ENCODE data around the gene SEMA5B.

Gene SEMA5B

DNA sequence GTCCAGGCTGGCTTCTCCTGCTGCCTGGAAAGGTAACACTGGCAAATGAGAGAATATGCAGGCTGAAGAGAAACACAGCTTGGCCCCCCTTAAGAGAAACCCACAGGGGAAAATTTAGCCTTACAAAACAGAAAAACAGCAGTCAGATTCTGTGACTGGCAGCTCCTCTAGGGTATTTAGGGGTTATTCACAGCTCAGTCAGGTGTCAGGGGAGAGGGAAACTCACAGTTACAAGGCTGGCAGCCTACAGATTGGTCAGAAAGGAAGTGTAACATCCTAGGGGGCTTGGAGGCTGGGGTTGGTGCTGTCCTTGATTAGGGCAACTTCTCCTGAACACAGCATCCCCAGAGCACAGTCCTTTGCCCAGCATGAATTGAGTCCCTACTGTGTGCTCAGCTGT is 81.4 kb downstream of the SEMA5B start:
- DNase-seq (ENCODE audit: low read depth in 2 of 2), result no peak

DNA sequence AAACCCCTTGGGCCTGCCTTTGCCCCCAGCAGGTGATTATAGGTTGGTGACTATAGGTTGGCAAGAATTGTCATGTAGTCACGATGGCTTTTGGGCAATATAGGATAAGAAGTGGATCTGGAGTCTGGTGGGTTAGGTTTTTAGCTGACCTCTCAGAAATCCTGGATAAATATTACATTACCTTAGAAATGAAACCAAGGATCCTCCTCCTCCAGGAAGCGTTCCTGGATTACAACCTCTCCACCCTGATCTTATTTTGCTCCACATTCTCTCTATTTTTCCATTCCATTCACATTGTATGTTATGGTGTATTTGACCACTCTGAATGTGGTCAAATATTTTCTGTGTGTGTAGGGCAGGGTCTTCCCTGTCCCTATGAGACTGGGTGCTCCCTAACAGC is 82.3 kb downstream of the SEMA5B start:
- DNase-seq (ENCODE audit: low read depth in 2 of 2), result no peak

DNA sequence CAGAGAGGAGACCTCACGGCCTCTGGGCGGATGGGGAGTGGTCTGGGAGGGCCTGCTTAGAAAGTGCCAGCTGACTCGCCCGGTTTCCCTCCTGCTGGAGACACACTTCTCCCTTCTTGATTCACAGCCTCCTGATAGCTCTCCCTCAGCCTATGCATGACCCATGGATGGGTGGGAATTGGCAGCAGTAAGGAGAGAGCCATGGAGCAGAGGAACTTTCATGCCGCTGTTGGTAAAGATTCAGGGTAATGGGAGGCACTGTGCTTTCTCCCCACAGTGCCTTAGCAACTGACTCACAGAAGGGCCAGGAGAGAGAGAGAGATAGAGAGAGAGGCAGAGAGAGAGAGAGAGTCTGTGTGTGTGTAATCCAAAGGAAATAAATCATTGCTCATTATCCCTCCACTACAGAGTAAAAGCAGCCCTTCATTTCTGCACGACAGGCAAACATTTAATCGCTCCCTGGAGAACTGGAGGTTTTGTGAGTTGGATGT is 82.8 kb downstream of the SEMA5B start:
- DNase-seq (ENCODE audit: low read depth in 2 of 2), result peak; percentile 64 to 70

DNA sequence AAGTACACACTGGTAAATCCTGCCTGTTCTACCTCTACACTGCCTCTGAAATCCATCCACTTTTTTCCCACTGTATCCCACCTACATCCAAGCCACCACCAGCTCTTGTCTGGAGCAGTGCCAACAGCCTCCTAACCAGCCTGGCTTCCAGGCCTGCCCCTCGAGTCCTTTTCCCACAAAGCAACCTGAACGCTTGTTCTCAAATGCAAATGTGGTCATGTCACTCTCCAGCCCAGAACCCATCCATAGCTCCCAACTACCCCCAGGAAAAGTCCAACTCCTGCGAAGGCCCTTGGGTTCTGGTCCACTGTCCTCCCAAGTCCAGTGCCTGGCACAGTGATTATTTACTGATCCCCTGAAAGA is 83.8 kb downstream of the SEMA5B start:
- DNase-seq (ENCODE audit: low read depth in 2 of 2), result no peak

DNA sequence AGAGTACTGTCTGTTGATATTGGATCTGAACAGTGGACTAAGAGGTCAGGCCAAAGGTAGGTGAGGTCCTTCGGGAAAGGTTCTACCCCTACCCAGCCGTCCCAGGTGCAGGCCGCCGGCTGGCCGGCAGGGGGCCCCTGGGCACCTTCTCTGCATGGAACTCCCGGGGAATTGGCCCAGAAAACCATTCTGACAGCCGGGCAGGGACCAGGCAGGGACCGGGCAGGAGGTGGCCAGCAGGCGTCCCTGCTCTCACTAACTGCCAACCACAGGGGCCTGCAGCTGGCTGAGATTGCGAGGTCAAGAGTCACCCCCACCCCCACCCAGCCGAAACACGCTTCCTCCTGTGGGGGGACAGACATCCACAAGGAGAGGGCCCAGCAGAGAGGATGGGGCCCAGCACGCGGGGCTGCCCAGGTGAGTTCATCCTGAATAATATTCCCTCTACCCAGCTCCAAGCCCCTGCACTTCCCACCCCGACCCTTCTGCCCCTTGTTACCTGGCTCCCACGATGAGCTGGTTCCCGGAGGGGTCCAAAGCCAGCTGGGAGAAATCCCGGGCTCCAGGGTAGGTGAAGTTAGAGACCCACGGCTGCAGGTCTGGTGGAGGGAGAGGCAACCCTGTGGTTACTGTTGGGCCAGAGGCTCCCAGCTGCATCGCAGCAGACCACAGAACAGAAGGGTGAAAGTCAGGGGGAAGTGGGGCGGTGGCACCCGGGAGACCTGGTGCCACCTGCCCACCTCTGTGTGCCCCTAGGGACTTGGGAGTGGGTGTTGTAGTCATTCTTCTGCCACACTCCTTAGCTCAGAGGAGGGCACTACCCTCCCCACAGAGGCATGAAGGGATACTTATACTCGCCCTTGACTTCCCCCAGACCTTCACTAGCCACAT is 84.4 kb downstream of the SEMA5B start:
- no peak for DNase-seq (ENCODE audit: low read depth in 2 of 2)

DNA sequence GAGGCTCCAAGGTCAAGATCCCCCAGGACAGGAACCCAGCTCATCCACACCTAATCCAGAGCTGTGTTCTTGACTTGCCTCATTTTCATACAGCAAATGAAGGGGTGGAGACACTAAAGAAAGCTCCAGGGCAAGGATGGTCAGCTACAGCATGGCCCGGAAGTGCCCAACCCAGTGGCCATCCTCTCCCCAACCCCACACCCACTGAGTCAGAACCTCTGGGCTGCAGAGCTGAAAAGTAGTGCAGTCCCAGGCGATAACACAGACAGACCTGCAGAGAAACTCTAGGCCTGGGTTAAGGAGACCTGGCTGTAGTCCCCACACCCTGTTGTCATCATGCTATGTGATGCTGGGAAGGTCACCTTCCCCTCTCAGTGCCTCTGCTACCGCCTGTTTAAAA is 85.3 kb downstream of the SEMA5B start:
- no peak for DNase-seq (ENCODE audit: low read depth in 2 of 2)

DNA sequence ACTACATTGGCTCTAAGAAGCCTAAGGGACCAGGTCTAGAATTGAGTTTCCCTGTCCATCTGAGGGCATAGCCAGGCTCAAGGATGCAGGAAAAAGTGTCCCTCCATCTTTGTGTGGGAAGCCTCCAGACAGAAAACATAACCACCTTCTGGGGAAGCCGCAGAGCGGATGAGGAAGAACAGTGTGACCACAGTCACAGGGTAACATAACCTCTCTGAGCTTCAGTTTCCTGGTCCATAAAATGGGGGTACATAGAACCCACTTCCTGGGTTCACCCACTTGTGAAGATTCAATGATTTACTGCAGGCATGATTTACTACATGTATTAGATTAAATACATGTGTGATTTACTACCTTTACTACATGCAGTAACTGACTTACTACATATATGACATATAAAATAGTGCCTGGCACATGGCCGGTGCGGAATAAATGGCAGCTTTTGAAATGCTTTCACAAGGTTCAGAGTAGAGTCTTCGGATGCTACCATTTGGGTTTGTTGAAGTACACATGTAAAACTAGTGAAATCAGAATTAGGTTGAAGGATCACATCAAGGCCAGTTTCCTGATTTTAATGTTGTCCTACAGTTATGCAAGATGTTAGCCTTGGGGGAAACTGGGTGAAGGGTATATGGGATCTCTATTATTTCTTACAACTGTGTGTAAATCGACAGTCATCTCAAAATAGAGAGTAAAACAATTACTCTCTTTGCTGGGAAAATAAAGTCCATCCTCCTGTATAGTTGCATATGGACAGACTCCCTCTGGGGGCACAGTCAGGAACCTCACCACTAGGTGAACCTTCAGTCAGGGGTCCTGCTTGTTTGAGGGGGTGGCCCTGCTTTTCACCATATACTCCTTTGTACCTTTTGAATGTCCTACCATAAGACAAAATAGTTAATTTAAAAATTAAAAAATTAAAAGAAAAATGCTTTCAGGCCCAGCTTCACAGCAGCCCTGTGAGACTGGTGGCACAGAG is 86.0 kb downstream of the SEMA5B start:
- no peak for DNase-seq (ENCODE audit: low read depth in 2 of 2)

DNA sequence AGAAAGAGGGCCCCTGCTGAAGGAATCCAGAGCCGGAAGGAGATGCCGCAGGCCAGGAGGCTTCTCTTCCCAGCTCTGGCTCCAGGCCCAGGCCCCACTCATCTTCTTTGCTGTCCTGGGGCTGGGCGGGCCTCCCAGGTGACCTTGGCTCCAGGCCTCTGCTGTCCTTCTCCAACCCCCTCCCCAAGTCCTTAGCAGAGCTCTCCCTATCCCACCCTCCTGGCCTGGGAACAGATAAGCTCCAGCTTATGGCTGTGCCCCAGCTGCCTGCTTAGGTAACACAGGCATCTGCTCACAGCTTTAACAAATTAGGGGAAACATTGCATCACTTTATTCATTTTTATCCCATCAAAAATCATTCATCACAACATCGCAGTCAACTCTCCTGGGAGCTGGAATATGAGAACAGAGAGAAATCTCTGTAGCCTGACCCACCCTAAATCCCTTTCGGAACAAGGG is 86.9 kb downstream of the SEMA5B start:
- DNase-seq (ENCODE audit: low read depth in 2 of 2), result peak; percentile 64 to 70

DNA sequence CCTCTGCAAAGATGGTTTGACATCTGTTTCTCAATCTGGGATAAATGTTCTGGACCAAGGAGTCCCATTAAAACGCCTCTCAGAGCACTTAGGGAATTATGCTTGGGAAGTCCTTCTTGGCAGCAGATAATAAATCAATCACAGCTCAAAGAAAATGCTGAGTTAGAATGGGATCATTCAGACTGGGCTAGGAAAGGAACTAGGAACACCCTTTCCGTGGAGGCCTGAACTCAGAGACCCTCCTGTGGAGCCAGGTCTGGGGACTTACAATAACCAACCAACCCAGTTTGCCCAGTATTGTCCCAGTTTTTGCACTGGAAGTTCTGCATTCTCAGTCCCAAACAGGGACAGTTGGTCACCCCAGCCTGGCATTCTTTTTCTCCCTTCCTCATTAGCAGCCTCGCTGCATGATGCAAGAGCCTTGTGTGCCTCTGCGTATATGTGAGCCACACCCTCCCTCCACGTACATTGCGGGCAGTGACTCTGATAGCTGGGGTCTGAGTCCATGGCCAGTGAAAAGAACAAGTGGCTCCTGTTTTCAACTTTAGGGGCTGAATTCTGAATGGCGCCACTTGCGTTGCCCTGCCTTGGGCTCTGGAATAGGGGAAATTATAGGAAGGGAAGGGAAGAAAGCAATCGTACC is 88.7 kb downstream of the SEMA5B start:
- no peak for DNase-seq (ENCODE audit: low read depth in 2 of 2)

DNA sequence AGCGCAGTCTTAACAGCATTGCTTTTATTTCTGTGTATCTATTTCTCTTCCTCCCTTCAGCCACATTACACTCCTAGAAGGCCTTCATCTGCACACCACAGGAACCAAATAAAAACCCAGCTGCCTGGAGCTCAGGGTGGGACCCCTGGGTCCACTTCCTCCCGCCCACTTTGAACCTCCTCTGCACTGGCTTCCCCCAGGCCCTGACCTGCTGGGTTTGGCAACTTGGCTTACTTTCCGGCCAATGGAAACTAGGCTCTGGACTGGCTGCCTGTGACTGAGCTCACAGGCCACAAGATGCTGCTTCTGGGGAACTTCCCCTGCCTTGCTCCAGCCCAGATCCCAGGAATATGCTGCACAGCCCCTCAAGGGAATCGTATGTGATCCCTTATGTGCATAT is 89.8 kb downstream of the SEMA5B start:
- DNase-seq (ENCODE audit: low read depth in 2 of 2), result no peak

DNA sequence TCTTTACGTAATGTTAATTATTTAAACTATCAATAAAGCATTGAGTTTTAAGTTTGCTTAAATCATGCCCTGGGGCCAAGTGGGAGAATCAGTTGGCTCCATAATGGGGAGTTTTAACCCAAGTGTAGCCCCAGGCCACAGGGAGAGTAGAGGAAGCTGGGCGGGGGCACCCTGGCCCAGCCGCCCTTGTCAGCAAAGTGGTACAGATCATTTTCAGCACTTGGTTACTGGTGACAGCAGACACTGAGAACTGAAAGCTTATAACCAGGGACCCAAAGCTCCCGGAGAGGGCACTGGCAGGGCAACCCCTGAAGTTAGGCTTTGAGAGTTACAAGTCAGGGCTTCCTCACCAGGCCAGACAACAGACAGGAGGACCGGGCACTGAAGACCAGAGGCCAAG is 90.6 kb downstream of the SEMA5B start:
- no peak for DNase-seq (ENCODE audit: low read depth in 2 of 2)

DNA sequence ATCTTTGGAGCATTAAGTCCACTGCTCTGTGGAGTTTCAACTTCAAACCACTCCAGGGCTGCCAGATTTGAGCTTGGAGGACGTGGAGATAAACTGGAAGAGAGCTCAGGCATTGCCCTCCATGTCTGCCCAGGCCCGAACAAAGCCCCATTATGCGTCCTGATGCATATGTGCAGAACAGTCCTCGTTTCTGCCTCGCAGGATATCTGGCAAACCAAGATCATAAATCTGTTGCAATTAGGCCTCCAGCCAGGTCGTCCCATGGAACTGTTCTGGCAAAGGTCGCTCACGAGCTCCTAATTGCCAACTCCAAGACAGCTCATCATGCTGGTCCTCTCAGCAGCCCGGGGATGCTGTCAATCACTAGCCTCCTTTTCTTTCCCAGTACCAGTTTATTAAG is 91.2 kb downstream of the SEMA5B start:
- no peak for DNase-seq (ENCODE audit: low read depth in 2 of 2)

DNA sequence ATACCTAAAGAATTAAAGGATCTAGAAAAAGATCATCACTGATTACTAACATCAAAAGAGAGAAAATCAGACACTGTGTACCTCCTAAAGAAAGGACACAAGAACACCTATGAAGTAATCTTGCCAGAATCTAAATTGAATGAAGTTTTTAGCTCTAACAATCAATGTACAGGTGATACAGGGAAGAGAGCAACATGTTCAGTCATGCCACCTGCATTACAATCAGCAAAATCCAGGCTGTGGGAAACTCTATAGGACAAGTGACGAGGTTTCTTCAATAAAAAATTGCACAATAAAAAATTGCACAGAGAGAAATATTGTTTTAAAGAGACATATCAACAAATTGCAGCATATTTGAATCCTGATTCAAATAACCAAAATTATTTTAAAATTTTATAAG is 93.3 kb downstream of the SEMA5B start:
- no peak for DNase-seq (ENCODE audit: low read depth in 2 of 2)

DNA sequence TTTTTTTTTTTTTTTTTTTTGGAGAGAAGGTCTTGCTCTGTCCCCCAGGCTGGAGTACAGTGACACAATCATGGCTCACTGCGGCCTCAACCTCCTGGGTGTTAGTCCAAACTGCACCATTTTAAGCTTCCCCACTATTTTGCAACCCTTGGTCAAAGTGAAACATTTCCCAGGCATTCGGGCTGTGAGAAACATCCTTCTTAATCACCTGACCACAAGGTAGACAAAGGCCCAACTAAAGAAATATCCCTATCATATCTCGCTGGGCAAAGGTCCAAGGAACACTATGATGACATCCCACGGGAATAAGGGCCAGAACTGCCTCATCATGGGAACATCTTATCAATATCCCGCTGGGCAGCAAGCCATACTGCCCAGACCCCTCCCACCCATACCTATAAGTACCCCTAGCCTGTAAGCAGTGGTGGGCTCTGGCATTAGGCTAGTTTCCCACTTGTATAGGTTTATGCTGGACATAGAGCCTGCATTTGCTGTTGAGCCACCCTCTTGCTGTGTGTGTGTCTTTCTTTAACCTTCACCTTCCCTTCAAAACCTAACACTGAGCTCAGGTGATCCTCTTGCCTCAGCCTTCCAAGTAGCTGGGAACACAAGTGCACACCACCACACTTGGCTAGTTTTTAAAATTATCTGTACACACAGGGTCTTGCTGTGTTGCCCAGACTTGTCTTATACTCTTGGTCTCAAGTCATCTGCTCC is 95.2 kb downstream of the SEMA5B start:
- DNase-seq (ENCODE audit: low read depth in 2 of 2), result no peak

DNA sequence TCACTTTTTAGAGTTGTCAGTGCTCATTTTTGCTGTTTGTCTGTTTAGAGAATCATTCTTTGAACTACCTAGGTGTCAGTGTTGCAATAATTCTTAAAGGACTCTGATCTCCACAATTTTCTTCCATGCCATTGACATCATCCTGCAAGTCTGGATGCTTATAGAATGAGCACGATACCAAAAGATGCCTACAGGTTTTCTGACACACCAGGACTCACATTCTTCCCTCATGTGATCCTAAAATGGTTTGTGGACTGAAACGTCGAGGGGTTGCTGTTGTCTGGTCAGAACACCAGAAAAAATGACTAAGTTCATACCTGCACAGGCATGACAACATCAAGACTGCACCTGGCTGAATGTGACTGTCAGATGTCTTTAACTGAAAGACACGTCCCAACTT is 95.9 kb downstream of the SEMA5B start:
- DNase-seq (ENCODE audit: low read depth in 2 of 2), result no peak

DNA sequence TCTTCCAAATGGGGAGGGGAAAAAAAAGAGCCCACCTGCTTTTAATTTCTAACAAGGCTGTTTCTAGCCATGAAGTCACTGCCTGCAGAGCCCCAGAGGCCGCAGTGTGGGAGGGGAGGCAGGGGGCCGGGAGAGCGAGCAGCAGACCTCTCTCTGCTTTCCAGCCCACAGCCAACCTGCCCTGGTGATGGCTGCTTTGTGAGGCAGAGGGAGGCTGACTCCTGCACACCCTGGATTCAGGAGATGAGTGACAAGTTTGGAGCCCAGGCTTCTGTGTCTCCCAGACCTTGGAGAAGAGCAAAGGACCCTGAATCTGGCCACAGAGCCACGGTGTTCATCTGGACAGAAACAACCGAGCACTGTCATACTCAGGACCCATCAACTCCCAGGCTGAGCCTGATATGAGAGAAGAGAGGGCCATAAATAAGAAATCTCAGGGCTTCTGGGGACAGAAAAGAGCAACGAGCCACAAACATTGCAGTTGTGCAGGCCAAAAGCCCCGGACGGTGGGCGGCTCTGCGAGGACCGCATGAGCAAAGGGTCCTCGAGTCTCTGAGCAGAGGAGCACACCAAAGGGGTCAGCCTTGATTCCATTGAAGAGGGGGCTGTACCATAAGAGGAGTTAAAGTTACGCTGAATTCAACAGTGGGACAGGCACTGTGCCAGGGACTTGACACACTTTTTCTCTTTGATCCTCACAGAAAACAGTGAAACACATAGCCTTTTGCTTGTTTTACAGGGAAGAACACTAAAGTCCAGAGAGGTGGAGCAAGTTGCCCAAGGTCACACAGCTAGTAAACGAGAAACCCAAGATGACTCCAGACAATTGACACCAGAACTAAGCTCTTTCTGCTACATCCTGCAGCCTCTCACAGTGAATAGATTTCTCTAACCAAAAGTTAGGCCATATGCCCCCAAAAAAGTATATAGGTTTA is 97.2 kb downstream of the SEMA5B start:
- DNase-seq (ENCODE audit: low read depth in 2 of 2), result no peak

DNA sequence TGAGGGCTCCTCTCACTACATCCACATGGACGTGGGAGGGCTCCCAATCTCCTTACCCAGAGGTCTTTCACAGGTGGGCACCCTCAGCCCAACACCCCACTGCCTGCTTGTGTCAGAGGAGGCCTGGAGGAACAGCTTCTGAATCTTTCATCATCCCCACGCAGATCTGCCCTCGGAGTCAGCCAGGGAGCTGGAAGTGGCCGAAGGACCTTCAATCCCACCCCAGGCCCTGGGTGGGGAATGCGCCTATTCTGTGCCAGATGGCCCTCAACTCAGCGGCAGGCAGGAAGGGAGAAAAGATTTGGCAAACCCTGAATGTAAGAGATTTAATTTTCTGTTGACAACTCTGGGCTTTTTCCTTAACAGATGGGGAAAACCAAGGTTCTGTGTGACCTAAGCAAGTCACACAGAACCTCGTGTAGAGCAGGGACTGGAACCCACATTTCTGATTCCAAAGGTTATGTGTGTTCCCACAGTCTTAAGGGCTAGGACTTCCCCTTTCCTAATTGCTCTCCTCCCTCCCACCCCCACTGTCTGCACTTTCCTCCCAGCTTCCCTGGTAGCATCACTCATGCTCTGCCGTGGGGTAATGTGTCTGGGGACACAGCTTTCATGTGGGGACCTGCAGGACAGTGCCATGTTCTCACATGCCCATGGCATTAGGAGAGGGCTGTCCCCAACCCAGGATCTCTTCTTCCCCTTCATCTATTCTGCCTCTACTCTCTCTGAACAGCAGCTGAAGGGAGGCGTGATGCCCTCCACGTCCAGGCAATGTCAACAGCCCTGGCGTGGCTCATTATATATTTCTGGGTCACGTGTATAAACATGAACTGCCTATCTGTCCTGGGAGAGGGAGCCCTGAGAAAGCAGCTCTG is 98.1 kb downstream of the SEMA5B start:
- DNase-seq (ENCODE audit: low read depth in 2 of 2), result no peak

DNA sequence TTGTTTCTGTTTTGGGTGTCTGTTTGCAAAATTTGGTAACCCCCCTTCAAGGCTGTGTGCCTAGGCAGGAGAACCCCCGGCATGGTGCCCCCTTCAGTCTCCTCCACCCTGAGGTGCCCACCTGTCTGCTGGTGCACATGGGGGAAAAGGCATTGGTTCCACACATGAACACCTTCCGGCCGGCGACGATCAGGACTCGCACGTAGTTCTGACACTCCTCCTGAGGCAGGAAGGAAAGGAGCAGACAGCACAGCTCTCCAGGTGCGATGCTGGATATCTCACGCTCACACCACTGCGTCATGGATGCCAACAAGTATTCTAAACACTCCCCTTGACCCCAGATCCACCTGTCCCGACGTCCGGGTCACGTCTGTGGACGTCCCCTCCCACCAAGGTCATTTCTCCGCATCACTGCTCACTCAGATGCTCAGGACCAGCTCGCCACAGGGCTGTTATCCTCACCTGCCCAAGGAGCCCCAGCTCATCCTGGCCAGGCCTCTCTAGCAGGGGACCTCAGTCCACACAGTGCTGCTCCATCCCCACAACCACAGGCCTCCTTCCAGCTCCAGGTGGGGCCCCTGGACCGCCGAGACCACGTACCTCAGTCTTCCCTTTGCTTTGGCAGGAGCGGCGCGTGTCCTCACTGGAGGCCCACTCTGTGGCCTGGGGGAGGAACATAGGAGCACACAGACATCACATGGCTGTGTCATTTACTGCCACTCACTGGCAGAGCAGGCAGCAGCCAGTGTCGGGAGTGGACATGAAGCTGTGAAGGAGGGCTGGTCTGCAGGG is 99.0 kb downstream of the SEMA5B start:
- no peak for DNase-seq (ENCODE audit: low read depth in 2 of 2)
